GM21390 (cell line): ENCODE measurements around the gene AUTS2.

Source experiments
- ATAC-seq: cut with Tn5 transposase; IDR thresholded peaks from one replicate; pipeline ENCODE4 v1.9.1; 2021; ENCODE audit not compliant: unreplicated experiment

AUTS2 gene

GRCh38 chr7:70775570-70776156 is 1177.4 kb downstream of the AUTS2 start:
- ATAC-seq = no peak

- ATAC-seq = no peak
Observed at GRCh38 chr7:70776627-70777101, 1178.4 kb downstream of the AUTS2 start.

- ATAC-seq = no peak
Observed at GRCh38 chr7:70777251-70777650, 1179.0 kb downstream of the AUTS2 start.

- no peak for ATAC-seq
Observed at GRCh38 chr7:70778585-70778984, 1180.3 kb downstream of the AUTS2 start.

- ATAC-seq = no peak
Observed at GRCh38 chr7:70779321-70779720, 1181.0 kb downstream of the AUTS2 start.

- ATAC-seq = no peak
Observed at GRCh38 chr7:70781922-70782311, 1183.6 kb downstream of the AUTS2 start.

- no peak for ATAC-seq
Observed at GRCh38 chr7:70782796-70783195, 1184.5 kb downstream of the AUTS2 start.

GRCh38 chr7:70785427-70785826 is 1187.2 kb downstream of the AUTS2 start:
- ATAC-seq = no peak

- no peak for ATAC-seq
Observed at GRCh38 chr7:70786076-70786475, 1187.8 kb downstream of the AUTS2 start.

GRCh38 chr7:70787286-70787685 is 1189.0 kb downstream of the AUTS2 start:
- ATAC-seq = no peak

GRCh38 chr7:70787771-70788170 is 1189.5 kb downstream of the AUTS2 start:
- no peak for ATAC-seq

- ATAC-seq = no peak
Observed at GRCh38 chr7:70788276-70788675, 1190.0 kb downstream of the AUTS2 start.

- no peak for ATAC-seq
Observed at GRCh38 chr7:70789481-70790214, 1191.4 kb downstream of the AUTS2 start.

GRCh38 chr7:70790215-70791073 is 1192.2 kb downstream of the AUTS2 start:
- ATAC-seq = no peak

GRCh38 chr7:70791341-70791740 is 1193.1 kb downstream of the AUTS2 start:
- no peak for ATAC-seq

GRCh38 chr7:70793060-70793459 is 1194.8 kb downstream of the AUTS2 start:
- no peak for ATAC-seq

- no peak for ATAC-seq
Observed at GRCh38 chr7:70793821-70794220, 1195.5 kb downstream of the AUTS2 start.

GRCh38 chr7:70794962-70795361 is 1196.7 kb downstream of the AUTS2 start:
- ATAC-seq = no peak

GRCh38 chr7:70795948-70796347 is 1197.7 kb downstream of the AUTS2 start:
- no peak for ATAC-seq

- no peak for ATAC-seq
Observed at GRCh38 chr7:70797109-70797514, 1198.8 kb downstream of the AUTS2 start.

- no peak for ATAC-seq
Observed at GRCh38 chr7:70799841-70800405, 1201.6 kb downstream of the AUTS2 start.
